GM19240 (cell line): Measurements from ENCODE around the gene SKA3.
"Not testable (repeated sequence)": the region's sequence is repeated elsewhere in the genome, so short reads cannot be mapped to it uniquely, and the experiment has no call there.

Experiments
- DNase-seq: peaks from one replicate; pipeline ENCODE4 v3.0.0; 2011; ENCODE audit warnings: low spot score; ENCODE audit not compliant: insufficient read length

The SKA3 gene

DNA sequence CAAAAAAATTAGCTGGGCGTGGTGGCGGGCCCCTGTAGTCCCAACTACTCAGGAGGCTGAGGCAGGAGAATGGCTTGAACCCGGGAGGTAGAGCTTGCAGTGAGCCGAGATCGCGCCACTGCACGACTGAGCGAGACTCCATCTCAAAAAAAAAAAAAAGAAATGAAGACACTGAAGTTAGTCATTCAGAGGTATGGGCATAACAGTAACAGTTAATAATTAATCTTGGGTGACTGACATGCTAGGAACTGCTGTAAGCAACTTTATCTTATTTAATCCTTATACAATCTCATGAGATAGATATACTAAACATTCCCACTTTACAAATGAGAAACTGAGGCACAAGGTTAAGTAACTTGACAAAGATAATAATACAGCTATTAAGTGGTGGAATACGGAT lies 4.9 kb downstream of the SKA3 start:
- DNase-seq, result no peak

- not testable (repeated sequence) for DNase-seq
Observed at GRCh38 chr13:21165606-21166005, 10.7 kb downstream of the SKA3 start.

DNA sequence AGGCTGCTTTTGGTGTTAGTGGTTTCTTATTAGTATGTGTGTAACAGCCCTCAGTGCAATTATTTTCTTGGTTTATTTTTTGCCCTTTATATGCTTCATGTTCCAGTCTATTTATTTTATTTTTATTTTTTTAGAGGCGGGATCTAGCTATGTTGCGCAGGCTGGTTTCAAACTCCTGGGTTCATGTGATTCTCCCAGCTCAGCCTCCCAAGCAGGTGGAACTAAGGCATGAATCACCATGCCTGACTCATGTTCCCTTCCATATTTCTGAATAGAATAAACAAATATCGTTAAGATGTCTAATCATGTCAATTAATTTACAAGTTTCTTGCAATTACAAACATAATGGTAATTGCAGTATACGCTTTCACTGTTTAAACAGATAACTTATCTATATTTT lies 11.7 kb downstream of the SKA3 start:
- no peak for DNase-seq

- no peak for DNase-seq
Observed at GRCh38 chr13:21152251-21152899, 24.0 kb downstream of the SKA3 start.

DNA sequence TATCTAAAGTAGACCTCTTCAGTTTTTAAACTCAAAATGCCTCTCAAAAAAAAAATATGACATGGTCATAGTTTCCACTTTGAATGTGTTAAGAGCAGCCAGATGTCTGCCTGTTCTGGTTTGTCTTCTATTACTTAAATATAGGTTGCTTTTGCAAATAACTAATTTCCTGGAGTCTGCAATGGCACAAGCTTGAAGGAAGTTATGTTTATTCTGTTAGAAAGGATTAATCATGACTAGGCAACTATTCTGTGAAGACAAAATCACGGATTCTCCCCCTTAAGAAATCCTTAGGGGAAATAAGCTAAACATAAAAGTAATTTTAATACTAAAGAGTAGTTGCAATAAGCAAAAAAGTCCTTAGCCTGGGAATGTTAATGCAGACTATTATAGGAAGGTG lies 26.3 kb downstream of the SKA3 start:
- DNase-seq, result no peak

- DNase-seq, result no peak
Observed at GRCh38 chr13:21149568-21149967, 26.8 kb downstream of the SKA3 start.

GRCh38 chr13:21148557-21149258 lies 27.6 kb downstream of the SKA3 start:
- no peak for DNase-seq

- DNase-seq, result no peak
Observed at GRCh38 chr13:21147827-21148226, 28.5 kb downstream of the SKA3 start.

- no peak for DNase-seq
Observed at GRCh38 chr13:21142766-21143165, 33.6 kb downstream of the SKA3 start.

GRCh38 chr13:21139374-21139773 lies 37.0 kb downstream of the SKA3 start:
- DNase-seq, result no peak

- DNase-seq, result no peak
Observed at GRCh38 chr13:21138561-21138960, 37.8 kb downstream of the SKA3 start.

GRCh38 chr13:21137696-21138095 lies 38.7 kb downstream of the SKA3 start:
- DNase-seq, result no peak

GRCh38 chr13:21135833-21136232 lies 40.5 kb downstream of the SKA3 start:
- not testable (repeated sequence) for DNase-seq

DNA sequence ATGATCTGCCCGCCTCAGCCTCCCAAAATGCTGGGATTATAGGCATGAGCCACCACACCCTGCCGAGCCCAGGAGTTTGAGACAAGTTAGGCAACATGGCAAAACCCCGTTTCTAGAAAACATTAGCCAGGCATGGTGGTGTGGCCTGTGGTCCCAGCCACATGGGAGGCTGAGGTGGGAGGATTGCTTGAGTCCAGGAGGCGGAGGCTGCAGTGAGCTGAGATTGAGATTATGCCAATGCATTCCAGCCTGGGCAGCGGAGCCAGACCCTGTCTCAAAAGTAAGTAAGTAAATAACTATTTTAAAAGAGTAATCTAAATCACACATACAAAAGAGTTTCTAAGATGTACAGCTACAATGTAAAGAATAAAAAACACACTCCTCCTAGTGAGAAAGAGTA lies 41.9 kb downstream of the SKA3 start:
- no peak for DNase-seq

DNA sequence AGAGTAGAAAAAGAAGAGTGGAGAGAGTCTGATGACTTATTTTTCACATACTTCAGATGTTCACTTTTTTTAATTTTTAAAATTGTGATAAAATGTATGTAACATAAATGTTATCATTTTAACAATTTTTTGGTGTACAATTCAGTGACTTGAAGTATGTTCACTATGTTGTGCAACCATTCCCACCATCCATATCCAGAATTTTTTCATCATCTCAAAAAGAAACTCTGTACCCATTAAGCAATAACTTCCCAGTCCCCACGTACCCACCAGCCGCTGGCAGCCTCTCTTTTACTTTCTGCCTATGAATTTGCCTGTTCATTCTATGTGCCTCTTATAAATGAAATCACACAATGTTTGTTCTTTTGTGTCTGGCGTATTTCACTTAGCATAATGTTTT lies 43.3 kb downstream of the SKA3 start:
- DNase-seq, result no peak

- DNase-seq, result no peak
Observed at GRCh38 chr13:21130116-21130515, 46.2 kb downstream of the SKA3 start.

DNA sequence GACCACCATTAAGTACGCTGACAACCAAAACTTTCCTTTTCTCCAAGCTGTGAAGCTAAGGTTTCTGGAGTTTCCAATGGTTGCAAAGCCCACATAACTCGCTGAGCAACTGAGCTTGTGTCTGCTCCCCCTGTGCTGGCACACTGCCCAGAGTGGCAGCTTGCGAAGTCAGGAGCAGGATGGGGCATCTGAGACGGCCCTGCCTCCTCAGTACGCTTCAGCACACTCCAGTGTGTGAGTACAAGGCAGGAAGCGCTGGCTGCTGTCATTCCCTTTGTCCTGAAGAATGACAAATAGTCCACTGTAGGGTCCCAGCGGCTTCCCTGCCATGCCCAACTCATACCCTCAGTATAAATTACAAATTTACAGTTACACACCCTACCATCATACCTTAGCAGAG lies 51.5 kb downstream of the SKA3 start:
- no peak for DNase-seq

- DNase-seq, result no peak
Observed at GRCh38 chr13:21123956-21124355, 52.4 kb downstream of the SKA3 start.

DNA sequence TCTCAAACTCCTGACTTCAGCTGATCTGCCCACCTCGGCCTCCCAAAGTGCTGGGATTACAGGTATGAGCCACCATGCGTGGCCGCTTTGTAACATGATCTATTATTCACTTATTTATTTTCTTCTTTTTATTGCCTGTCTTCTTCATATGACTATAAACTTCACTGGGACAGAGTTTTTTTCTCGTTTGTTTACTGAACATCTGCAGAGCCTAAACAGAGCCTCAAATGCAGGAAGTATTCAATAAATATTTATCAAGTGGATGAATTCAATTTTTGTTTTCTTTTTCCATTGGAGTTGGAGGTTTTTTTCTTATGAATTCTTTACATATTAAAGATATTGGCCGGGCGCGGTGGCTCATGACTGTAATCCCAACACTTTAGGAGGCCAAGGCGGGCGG lies 54.7 kb downstream of the SKA3 start:
- DNase-seq, result no peak

DNA sequence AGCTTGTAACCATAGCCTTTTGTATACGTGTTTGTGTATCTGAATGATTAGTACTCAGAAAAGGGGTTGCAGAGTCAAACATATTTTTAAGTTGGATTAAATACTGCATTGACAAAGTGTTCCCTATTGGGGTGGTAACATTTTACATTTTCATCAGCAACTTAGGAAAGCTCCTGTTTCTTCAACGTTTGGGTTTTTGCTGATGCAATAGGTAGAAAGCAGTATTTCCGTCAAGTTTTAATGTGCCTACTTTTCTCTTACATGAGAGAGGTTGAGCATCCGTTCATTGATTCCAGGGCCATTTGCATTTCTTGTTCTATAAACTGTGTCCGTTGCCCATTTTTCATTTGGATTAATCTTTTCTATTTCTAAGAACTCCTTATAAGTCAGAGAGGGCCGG lies 56.2 kb downstream of the SKA3 start:
- no peak for DNase-seq

DNA sequence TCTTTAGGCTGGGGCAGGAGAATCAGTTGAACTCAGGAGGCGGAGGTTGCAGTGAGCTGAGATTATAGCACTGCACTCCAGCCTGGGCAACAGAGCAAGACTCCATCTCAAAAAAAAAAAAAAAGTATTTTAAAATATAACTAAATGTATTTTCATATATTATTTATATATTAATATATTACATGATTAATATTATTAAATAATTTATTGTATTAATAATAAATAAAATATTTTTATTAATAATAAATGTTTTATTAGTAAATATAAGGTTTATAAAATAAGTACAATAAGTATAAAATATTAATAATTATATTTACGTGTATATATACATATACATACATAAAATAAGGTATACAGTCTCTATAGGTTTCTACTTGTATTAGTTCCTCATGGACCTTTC lies 56.8 kb downstream of the SKA3 start:
- no peak for DNase-seq

DNA sequence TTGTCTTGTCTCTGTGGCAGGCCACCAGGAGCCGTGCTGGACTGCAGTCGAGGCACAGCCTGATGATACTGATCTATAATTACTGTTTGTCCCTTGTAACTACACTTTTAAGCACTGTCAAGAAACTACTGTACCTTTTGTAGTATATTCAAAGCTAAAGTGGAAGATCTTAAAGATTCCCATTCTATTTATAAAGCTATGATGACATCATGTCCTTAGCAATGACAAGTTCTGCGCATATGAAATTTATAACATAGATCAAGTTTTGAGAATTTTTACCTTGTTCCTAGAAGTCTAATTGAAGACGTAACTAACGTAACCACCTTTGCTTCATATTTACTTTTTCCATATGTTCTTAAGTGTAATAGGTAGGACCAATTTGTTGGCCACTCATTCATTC lies 58.2 kb downstream of the SKA3 start:
- no peak for DNase-seq

DNA sequence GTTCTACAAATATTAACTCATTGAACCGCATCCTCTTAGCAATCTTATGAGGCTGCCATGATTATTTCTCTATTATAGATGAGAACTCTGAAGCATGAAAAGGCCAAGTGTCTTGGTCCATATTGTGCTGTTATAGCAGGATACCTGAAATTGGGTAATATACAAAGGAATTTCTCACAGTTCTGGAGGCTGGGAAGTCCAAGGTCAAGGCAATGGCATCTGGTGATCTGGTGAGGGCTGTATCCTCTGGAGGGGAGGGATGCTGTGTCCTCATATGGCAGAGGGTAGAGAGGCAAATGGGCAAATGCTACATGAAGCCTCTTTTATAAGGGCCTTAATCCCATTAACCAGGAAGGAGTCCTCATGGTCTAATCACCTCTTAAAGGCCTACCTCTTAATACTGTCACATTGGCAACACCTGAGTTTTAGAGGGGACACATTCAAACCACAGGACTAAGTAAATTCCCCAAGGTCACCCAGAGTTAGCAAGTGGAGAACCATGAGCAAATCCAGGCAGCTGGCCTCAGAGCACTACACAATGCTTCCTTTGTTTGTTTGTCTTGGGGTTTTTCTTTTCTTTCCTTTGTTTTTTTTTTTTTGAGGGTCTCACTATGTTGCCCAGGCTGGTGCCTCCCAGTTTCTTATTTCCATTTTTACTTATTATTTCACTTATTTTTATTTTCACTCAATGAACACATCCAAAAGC lies 59.1 kb downstream of the SKA3 start:
- no peak for DNase-seq
